ENCODE results near the gene SMIM44. TPM values are rescaled to one million over a fixed set of nuclear protein-coding genes. Genes with fewer than 3 reads are reported as not detected.

SMIM44 gene
- total RNA-seq, 1 experiment from 2014 or later = not detected

GRCh38 chr19:3482507-3483225 is 575 bp downstream of the SMIM44 start:
- in situ Hi-C loops (cut with HindIII; ENCODE audit: low pct_unique_long_range_greater_than_20kb, low sequenced_read_pairs) = no loop called here
- no peak for DNase-seq (ENCODE audit: low read depth)

GRCh38 chr19:3481241-3482090 is 1.8 kb downstream of the SMIM44 start:
- DNase-seq (ENCODE audit: low read depth) = no peak

GRCh38 chr19:3480383-3481091 is 2.7 kb downstream of the SMIM44 start, which contains the start of gene SMIM24:
Gene SMIM24 (minus strand): TSS chr19:3480525. CDS start chr19:3480463, 62 bp downstream.
- in situ Hi-C loops (cut with HindIII; ENCODE audit: low pct_unique_long_range_greater_than_20kb, low sequenced_read_pairs) = no loop called here
- DNase-seq (ENCODE audit: low read depth) = no peak

More at GRCh38 chr19:3481241-3482090, 1.8 kb downstream of the SMIM44 start:
- in situ Hi-C loops (cut with HindIII; ENCODE audit: low pct_unique_long_range_greater_than_20kb, low sequenced_read_pairs) = no loop called here

- in situ Hi-C loops (cut with HindIII; ENCODE audit: low pct_unique_long_range_greater_than_20kb, low sequenced_read_pairs) = no loop called here
Measured at GRCh38 chr19:3479834-3480215, 3.4 kb downstream of the SMIM44 start.

GRCh38 chr19:3479177-3479833 is 3.9 kb downstream of the SMIM44 start:
- in situ Hi-C loops (cut with HindIII; ENCODE audit: low pct_unique_long_range_greater_than_20kb, low sequenced_read_pairs) = no loop called here
- no peak for DNase-seq (ENCODE audit: low read depth)

More at GRCh38 chr19:3479834-3480215, 3.4 kb downstream of the SMIM44 start:
- DNase-seq (ENCODE audit: low read depth) = no peak

GRCh38 chr19:3478409-3479176 is 4.6 kb downstream of the SMIM44 start:
- in situ Hi-C loops (cut with HindIII; ENCODE audit: low pct_unique_long_range_greater_than_20kb, low sequenced_read_pairs) = no loop called here
- DNase-seq (ENCODE audit: low read depth) = no peak

GRCh38 chr19:3477951-3478350 is 5.3 kb downstream of the SMIM44 start:
- in situ Hi-C loops (cut with HindIII; ENCODE audit: low pct_unique_long_range_greater_than_20kb, low sequenced_read_pairs) = no loop called here
- no peak for DNase-seq (ENCODE audit: low read depth)

- DNase-seq (ENCODE audit: low read depth) = no peak
- in situ Hi-C loops (cut with HindIII; ENCODE audit: low pct_unique_long_range_greater_than_20kb, low sequenced_read_pairs) = no loop called here
Measured at GRCh38 chr19:3477506-3477905, 5.7 kb downstream of the SMIM44 start.

GRCh38 chr19:3476830-3477229 is 6.4 kb downstream of the SMIM44 start:
- DNase-seq (ENCODE audit: low read depth) = no peak
- in situ Hi-C loops (cut with HindIII; ENCODE audit: low pct_unique_long_range_greater_than_20kb, low sequenced_read_pairs) = no loop called here

GRCh38 chr19:3475449-3475848 is 7.8 kb downstream of the SMIM44 start:
- DNase-seq (ENCODE audit: low read depth) = no peak
- in situ Hi-C loops (cut with HindIII; ENCODE audit: low pct_unique_long_range_greater_than_20kb, low sequenced_read_pairs) = no loop called here

GRCh38 chr19:3474614-3475013 is 8.6 kb downstream of the SMIM44 start:
- no peak for DNase-seq (ENCODE audit: low read depth)
- in situ Hi-C loops (cut with HindIII; ENCODE audit: low pct_unique_long_range_greater_than_20kb, low sequenced_read_pairs) = no loop called here

GRCh38 chr19:3474010-3474409 is 9.2 kb downstream of the SMIM44 start:
- in situ Hi-C loops (cut with HindIII; ENCODE audit: low pct_unique_long_range_greater_than_20kb, low sequenced_read_pairs) = no loop called here
- no peak for DNase-seq (ENCODE audit: low read depth)

GRCh38 chr19:3471954-3472655 is 11.1 kb downstream of the SMIM44 start:
- no peak for DNase-seq (ENCODE audit: low read depth)
- in situ Hi-C loops (cut with HindIII; ENCODE audit: low pct_unique_long_range_greater_than_20kb, low sequenced_read_pairs) = no loop called here

- in situ Hi-C loops (cut with HindIII; ENCODE audit: low pct_unique_long_range_greater_than_20kb, low sequenced_read_pairs) = no loop called here
- DNase-seq (ENCODE audit: low read depth) = no peak
Measured at GRCh38 chr19:3470500-3471128, 12.6 kb downstream of the SMIM44 start.

GRCh38 chr19:3469638-3470499 is 13.4 kb downstream of the SMIM44 start:
- DNase-seq (ENCODE audit: low read depth) = no peak
- in situ Hi-C loops (cut with HindIII; ENCODE audit: low pct_unique_long_range_greater_than_20kb, low sequenced_read_pairs) = no loop called here

- in situ Hi-C loops (cut with HindIII; ENCODE audit: low pct_unique_long_range_greater_than_20kb, low sequenced_read_pairs) = no loop called here
- DNase-seq (ENCODE audit: low read depth) = no peak
Measured at GRCh38 chr19:3468211-3468610, 15.0 kb downstream of the SMIM44 start.
